Erythroblast (primary cell): ENCODE results near the gene FOXN1.

Experiments used
- GATA1 ChIP-seq: IDR thresholded peaks from 2 replicates; pipeline ENCODE4 v1.6.1; 2011; ENCODE audit warnings: low read depth, mild to moderate bottlenecking, control low read depth, low read length, moderate library complexity
- POLR2A ChIP-seq: IDR thresholded peaks from 2 replicates; pipeline ENCODE4 v1.6.1; 2011; ENCODE audit warnings: mild to moderate bottlenecking, low read length

DNA sequence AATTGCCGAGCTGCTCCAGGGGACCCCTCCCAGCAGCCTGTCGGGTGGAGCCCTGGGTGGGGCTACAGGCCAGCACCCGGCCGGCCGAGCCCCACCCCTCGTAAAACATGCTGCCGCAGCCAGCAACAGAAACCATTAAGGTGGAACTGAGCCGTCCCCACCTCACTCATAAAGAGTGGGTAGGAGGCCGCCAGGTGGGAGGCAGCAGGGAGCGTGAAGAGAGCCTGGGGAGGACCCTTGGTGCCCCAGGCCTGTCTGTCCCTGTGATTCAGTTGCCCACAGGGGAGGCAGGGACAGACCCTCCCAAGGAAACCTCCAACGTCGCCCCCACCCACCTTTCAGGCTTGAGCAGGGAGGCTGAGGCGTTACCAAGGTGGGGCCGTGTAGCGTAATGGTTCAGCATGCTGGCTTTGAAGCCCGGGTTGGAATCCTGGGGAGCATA, 8.4 kb downstream of the FOXN1 start:
- TF ChIP-seq POLR2A (no peak), GATA1 (no peak)
